Mesothelial cell of epicardium (in vitro differentiated cells): ENCODE measurements around the gene FAM72C. TPM values are rescaled to one million over a fixed set of nuclear protein-coding genes. Genes with fewer than 3 reads are reported as not detected.
"Not testable (repeated sequence)": the region's sequence is repeated elsewhere in the genome, so short reads cannot be mapped to it uniquely, and the experiment has no call there.

Experiments used
- DNase-seq, 2 experiments: peaks; one replicate each; pipeline ENCODE4 v3.0.0; 2021; ENCODE audit warnings: low spot score in 2 of 2; ENCODE audit not compliant: unreplicated experiment in 2 of 2
- H3K27ac Mint-ChIP-seq: 2 replicates; pipeline ENCODE4 v1.8.0; 2021; ENCODE audit warnings: mixed read lengths
- H3K27me3 Mint-ChIP-seq: 2 replicates; pipeline ENCODE4 v1.8.0; 2021; ENCODE audit warnings: low read depth, mixed read lengths
- H3K36me3 Mint-ChIP-seq: 2 replicates; pipeline ENCODE4 v1.8.0; 2021; ENCODE audit warnings: mixed read lengths
- H3K4me1 Mint-ChIP-seq: 2 replicates; pipeline ENCODE4 v1.8.0; 2021; ENCODE audit warnings: mixed read lengths
- H3K4me3 Mint-ChIP-seq: 2 replicates; pipeline ENCODE4 v1.8.0; 2021; ENCODE audit warnings: mild to moderate bottlenecking, moderate library complexity, mixed read lengths
- H3K9me3 Mint-ChIP-seq: 2 replicates; pipeline ENCODE4 v1.8.0; 2021; ENCODE audit warnings: mixed read lengths
- total RNA-seq: library from RNA; stranded (reverse); gene quantifications from 3 replicates; pipeline ENCODE4 v1.2.1, GENCODE V29; 2021

Gene FAM72C
- total RNA-seq, 1 donor from 2014 or later: 2.0 TPM

DNA sequence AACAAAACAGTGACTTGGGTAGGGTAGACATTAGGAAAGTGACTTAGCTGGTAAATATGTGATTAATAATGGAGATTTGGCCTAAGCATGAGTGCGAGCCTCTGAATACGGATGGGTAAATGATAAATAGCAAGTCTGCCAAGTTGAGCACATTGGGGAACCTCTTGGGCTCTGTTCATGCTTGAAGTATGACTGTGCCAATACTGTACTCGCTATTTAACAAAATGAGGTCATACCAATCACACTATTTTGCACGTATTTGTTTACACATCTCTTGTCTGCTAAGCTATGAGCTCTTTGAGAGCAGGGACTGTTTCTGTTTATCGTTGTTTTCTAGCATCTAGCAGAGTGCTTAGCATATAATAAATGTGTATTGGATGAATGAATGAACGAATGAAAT, 24.2 kb upstream of the FAM72C start:
- H3K4me1 Mint-ChIP-seq, H3K9me3 Mint-ChIP-seq, H3K27me3 Mint-ChIP-seq, H3K27ac Mint-ChIP-seq, H3K36me3 Mint-ChIP-seq, DNase-seq, H3K4me3 Mint-ChIP-seq: not testable (repeated sequence)

DNA sequence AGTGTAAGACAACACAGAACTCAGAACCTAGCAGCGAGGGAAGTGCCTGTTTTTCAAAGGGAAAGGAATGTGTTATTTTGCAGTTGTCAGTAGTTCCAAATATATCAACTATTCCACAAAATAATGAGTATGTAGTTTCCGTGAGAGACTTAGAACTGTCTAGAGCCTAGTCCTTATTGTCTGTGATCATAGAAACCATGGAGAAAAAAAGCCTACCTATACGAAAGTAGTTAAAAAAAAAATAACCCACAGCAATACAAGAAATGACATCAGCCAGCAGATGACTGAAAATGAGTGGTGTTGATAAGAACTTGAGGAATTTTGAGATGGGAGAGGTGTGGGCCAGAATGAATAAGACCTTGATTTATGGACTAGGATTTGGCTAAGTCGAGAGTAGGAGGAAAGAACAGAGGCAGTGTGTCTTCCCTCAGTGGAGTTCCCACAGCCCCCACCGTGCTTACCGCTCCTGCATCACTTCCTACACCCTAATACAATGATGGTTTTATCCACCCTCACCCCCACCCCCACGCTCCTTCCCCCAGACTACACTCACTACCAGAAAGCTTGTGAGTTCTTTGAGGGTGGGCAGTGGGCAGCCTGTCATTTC, 21.6 kb upstream of the FAM72C start:
- H3K27ac Mint-ChIP-seq, DNase-seq, H3K27me3 Mint-ChIP-seq, H3K4me1 Mint-ChIP-seq, H3K36me3 Mint-ChIP-seq, H3K9me3 Mint-ChIP-seq, H3K4me3 Mint-ChIP-seq: not testable (repeated sequence)

GRCh38 chr1:143990699-143991098, 18.9 kb upstream of the FAM72C start:
- H3K27ac Mint-ChIP-seq, H3K36me3 Mint-ChIP-seq, H3K4me1 Mint-ChIP-seq, H3K27me3 Mint-ChIP-seq, H3K4me3 Mint-ChIP-seq, DNase-seq, H3K9me3 Mint-ChIP-seq: not testable (repeated sequence)

- not testable (repeated sequence) for H3K9me3 Mint-ChIP-seq, DNase-seq, H3K27ac Mint-ChIP-seq, H3K36me3 Mint-ChIP-seq, H3K27me3 Mint-ChIP-seq, H3K4me1 Mint-ChIP-seq, H3K4me3 Mint-ChIP-seq
Measured at GRCh38 chr1:143989719-143990118, 17.9 kb upstream of the FAM72C start.

GRCh38 chr1:143989427-143989712, 17.6 kb upstream of the FAM72C start:
- H3K27me3 Mint-ChIP-seq, H3K36me3 Mint-ChIP-seq, DNase-seq, H3K27ac Mint-ChIP-seq, H3K4me1 Mint-ChIP-seq, H3K9me3 Mint-ChIP-seq, H3K4me3 Mint-ChIP-seq: not testable (repeated sequence)

GRCh38 chr1:143988602-143989426, 17.0 kb upstream of the FAM72C start:
- H3K36me3 Mint-ChIP-seq, H3K9me3 Mint-ChIP-seq, H3K27me3 Mint-ChIP-seq, DNase-seq, H3K27ac Mint-ChIP-seq, H3K4me1 Mint-ChIP-seq, H3K4me3 Mint-ChIP-seq: not testable (repeated sequence)

GRCh38 chr1:143987868-143988267, 16.1 kb upstream of the FAM72C start:
- H3K4me1 Mint-ChIP-seq, DNase-seq, H3K4me3 Mint-ChIP-seq, H3K9me3 Mint-ChIP-seq, H3K27me3 Mint-ChIP-seq, H3K27ac Mint-ChIP-seq, H3K36me3 Mint-ChIP-seq: not testable (repeated sequence)

GRCh38 chr1:143984721-143985473, 13.1 kb upstream of the FAM72C start:
- not testable (repeated sequence) for H3K4me3 Mint-ChIP-seq, H3K4me1 Mint-ChIP-seq, H3K36me3 Mint-ChIP-seq, H3K9me3 Mint-ChIP-seq, H3K27me3 Mint-ChIP-seq, DNase-seq, H3K27ac Mint-ChIP-seq

DNA sequence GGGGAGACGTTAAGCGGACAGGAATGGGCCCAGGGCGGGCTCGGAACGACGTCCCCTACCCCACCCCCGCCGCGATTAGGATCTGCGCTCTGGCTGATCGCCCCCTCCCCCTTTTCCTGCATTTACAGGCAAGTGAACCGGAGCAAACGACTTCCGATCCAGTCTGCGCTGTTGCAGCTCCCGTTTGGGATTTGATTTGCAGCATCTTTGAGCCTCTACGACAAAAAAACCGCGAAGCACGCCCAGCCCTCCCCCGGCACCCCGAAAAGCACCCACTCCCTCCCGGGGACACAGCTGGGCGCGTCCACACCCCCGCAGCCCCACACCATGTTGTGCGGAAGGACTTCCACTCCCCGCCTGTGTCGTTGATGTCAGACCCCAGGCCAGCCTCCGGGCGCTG, 2.6 kb upstream of the FAM72C start:
- H3K36me3 Mint-ChIP-seq, H3K27me3 Mint-ChIP-seq, H3K4me1 Mint-ChIP-seq, H3K9me3 Mint-ChIP-seq, H3K27ac Mint-ChIP-seq: not testable (repeated sequence)
- H3K4me3 Mint-ChIP-seq: peak overlapping the region; percentile 74
- DNase-seq: peak in 1 of 2 experiments; percentile 38

- not testable (repeated sequence) for H3K9me3 Mint-ChIP-seq, H3K27ac Mint-ChIP-seq, H3K36me3 Mint-ChIP-seq
Measured at GRCh38 chr1:143973876-143974414, 2.2 kb upstream of the FAM72C start.

GRCh38 chr1:143972753-143973326, 1.1 kb upstream of the FAM72C start:
- DNase-seq, H3K9me3 Mint-ChIP-seq, H3K4me1 Mint-ChIP-seq, H3K36me3 Mint-ChIP-seq, H3K4me3 Mint-ChIP-seq, H3K27me3 Mint-ChIP-seq, H3K27ac Mint-ChIP-seq: not testable (repeated sequence)

More at GRCh38 chr1:143973876-143974414, 2.2 kb upstream of the FAM72C start:
- H3K4me1 Mint-ChIP-seq, H3K27me3 Mint-ChIP-seq: not testable (repeated sequence)
- H3K4me3 Mint-ChIP-seq: peak overlapping the region; percentile 83
- DNase-seq: peak in 1 of 2 experiments; percentile 37

DNA sequence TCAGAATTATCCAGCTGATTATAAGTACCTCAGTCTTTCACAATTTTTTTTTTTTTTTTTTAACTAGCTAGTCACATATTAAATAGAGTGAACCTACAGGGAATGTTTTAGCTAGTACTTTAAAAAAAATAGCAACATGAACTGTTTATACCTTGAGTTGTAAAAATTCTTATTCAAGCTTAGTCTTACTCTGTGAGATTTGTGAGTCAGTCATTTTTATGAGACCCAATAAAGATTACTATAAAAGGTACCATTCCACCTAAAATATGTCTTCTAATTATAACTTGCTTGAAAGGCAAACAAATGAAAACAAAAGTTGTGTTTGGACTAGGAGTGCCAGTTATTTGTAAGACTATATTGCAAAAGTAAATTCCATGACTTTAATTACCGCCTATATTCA, 5.9 kb downstream of the FAM72C start:
- DNase-seq, H3K36me3 Mint-ChIP-seq, H3K27me3 Mint-ChIP-seq: not testable (repeated sequence)

GRCh38 chr1:143964294-143964693, 7.5 kb downstream of the FAM72C start:
- not testable (repeated sequence) for H3K36me3 Mint-ChIP-seq, H3K4me3 Mint-ChIP-seq, DNase-seq, H3K27me3 Mint-ChIP-seq, H3K9me3 Mint-ChIP-seq, H3K27ac Mint-ChIP-seq, H3K4me1 Mint-ChIP-seq

More for the DNA sequence above, 5.9 kb downstream of the FAM72C start:
- H3K27ac Mint-ChIP-seq, H3K4me1 Mint-ChIP-seq, H3K4me3 Mint-ChIP-seq, H3K9me3 Mint-ChIP-seq: not testable (repeated sequence)

DNA sequence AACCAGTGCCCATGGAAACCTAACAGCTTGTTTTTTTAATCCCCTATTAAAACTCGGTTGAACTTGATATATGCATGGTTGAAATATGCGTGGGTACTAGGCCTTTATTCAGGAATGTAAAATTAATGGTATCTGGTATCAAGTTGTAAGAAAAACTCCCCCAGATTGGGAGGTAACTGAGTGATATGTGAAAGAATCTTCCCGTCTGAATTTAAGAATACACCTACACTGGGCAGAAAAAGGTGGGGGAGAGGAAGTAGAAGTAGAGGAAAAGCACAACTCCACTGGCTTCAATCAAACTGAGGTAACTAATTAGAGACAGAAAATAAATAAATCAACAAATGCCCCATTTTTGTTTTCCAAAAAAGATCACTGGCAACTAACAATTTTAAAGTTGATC, 15.9 kb downstream of the FAM72C start:
- DNase-seq, H3K27ac Mint-ChIP-seq, H3K27me3 Mint-ChIP-seq, H3K4me1 Mint-ChIP-seq, H3K4me3 Mint-ChIP-seq, H3K9me3 Mint-ChIP-seq, H3K36me3 Mint-ChIP-seq: not testable (repeated sequence)
